ENCODE results near the gene OR5J2.
"Not testable (repeated sequence)": the region's sequence is repeated elsewhere in the genome, so short reads cannot be mapped to it uniquely, and the experiment has no call there.

OR5J2 gene

DNA sequence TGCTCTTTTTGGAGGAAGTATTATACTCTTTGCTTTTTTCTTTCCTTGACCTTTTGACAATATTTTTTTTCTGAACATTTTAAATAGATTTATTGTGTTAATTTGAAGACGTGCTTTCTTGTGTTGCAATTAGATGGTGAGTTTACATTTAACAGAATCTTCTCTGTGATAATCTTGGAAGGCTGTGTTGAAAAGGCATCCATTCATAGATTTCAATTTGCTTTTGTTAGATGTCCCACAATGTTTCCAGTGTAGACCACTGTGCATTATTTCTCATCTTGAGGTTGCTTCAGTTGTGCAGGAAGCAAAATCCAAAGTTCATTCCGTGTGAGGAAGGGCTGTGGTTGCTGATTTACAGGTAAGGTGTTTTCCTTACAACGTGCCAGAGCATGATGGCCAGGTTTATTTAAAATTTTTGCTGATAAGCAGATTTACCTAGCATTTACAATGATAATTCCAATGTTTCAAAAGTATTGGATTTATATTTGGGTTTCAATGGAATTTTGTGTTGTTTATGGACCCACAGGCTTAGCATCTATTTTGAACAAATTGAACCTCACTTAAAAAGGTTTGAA is 4.1 kb upstream of the OR5J2 start:
- TF ChIP-seq, protein P1, sequence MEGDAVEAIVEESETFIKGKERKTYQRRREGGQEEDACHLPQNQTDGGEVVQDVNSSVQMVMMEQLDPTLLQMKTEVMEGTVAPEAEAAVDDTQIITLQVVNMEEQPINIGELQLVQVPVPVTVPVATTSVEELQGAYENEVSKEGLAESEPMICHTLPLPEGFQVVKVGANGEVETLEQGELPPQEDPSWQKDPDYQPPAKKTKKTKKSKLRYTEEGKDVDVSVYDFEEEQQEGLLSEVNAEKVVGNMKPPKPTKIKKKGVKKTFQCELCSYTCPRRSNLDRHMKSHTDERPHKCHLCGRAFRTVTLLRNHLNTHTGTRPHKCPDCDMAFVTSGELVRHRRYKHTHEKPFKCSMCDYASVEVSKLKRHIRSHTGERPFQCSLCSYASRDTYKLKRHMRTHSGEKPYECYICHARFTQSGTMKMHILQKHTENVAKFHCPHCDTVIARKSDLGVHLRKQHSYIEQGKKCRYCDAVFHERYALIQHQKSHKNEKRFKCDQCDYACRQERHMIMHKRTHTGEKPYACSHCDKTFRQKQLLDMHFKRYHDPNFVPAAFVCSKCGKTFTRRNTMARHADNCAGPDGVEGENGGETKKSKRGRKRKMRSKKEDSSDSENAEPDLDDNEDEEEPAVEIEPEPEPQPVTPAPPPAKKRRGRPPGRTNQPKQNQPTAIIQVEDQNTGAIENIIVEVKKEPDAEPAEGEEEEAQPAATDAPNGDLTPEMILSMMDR (IDR thresholded peaks at IDR 0.05; ENCODE audit: control insufficient read depth, extremely low read depth, insufficient read depth) = no peak

DNA sequence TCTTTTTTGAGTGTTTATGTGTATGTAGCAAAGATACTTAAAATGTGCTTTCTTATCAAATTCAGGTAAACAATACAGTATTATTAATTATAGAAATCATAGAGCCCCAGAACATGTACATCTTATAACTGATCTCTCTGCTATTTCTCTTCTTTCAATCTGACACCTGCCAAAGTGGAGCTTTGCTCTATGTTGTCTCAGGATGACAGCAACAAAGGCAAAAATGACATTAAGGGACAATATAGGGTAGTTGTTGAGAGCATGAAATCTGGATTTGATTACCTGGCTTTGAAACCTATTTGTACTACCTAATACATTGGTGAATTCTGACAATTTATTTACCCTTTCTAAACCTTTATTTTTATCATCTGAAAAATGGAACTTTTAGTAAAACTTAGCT is 7.0 kb downstream of the OR5J2 start:
- no peak overlapping the region for H3K4me3 ChIP-seq (ENCODE audit: low read depth, low read length)
- TF ChIP-seq, protein P1 (IDR thresholded peaks at IDR 0.05; ENCODE audit: control insufficient read depth, extremely low read depth, insufficient read depth) = no peak
- no peak for DNase-seq (ENCODE audit: low read depth)

More for the DNA sequence above, 4.1 kb upstream of the OR5J2 start:
- no peak for DNase-seq (ENCODE audit: low read depth)
- H3K4me3 ChIP-seq (ENCODE audit: low read depth, low read length) = no peak overlapping the region

DNA sequence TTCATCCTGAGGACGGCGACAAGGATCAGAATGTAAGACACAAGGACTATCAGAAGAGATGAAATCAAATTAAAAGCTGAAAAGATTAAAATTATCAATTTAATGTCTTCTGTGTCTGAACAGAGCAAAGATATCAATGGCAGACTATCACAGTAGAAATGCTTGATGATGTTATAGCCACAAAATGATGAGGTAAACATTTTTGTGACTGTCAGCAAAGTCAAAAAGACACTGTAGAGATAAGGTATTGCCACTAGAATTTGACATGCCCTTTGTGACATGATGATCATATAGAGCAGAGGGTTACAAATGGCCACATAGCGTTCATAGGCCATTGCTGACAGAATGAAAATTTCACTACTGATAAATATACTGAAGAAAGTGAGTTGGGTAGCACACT is 12.2 kb downstream of the OR5J2 start:
- no peak for DNase-seq (ENCODE audit: low read depth)
- TF ChIP-seq, protein P1 (IDR thresholded peaks at IDR 0.05; ENCODE audit: control insufficient read depth, extremely low read depth, insufficient read depth) = no peak
- no peak overlapping the region for H3K4me3 ChIP-seq (ENCODE audit: low read depth, low read length)

DNA sequence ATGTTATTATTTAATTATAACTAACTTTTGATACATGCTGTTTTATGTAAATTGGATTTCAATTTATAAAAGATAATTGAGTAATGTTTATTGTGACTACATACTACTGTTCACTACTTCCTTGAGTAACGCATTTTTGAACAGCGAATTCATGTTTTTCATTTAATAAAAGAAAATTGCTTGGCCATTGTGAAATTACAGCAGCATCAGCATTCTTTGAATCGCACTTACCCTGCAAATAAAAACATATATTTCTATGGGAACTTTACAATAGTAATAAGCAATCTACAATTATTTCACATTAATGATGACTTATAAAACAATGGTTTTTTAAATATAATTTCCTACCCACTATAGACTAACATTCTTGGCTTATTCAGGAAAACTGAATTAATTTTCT is 20.3 kb downstream of the OR5J2 start:
- no peak overlapping the region for H3K4me3 ChIP-seq (ENCODE audit: low read depth, low read length)
- TF ChIP-seq, protein P1 (IDR thresholded peaks at IDR 0.05; ENCODE audit: control insufficient read depth, extremely low read depth, insufficient read depth) = no peak
- DNase-seq (ENCODE audit: low read depth) = no peak

DNA sequence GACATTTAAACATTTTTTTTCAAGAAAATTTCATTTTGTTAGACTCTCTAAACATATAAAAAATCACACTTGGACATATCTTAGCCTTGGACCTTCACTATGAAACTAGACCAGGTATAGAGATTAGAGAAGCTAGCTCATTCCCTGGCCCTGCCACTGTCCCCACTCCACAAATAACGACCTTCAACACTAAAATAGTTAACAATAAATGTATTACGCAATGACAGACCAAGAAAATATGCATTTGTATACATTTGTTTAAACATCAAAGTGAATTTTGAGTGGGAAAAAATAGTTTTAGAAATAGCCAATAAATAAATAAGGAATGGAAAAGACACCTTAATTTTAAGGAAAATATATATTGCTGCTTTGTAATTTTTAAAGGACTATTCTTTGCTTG is 20.9 kb downstream of the OR5J2 start:
- DNase-seq (ENCODE audit: low read depth) = no peak
- no peak overlapping the region for H3K4me3 ChIP-seq (ENCODE audit: low read depth, low read length)
- TF ChIP-seq, protein P1 (IDR thresholded peaks at IDR 0.05; ENCODE audit: control insufficient read depth, extremely low read depth, insufficient read depth) = no peak

DNA sequence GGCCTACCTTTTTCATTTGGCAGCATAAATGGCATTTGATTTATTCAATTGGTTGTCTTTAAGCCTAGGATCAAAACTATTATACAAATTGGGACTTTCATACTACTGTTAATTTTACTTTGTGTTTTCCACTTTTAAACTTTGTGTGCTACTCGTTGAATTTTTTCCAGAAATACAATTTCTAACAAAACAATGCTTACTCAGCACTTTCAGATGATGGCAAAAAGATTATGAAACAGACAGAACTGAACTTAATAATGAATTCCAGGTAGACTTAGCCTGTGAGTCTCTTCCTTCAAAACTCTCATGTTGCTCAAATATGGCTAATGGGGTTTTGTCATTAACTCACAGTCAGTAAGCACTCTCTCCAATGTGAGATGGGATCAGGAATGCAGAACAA is 31.4 kb downstream of the OR5J2 start:
- no peak overlapping the region for H3K4me3 ChIP-seq (ENCODE audit: low read depth, low read length)
- no peak for DNase-seq (ENCODE audit: low read depth)
- TF ChIP-seq, protein P1 (IDR thresholded peaks at IDR 0.05; ENCODE audit: control insufficient read depth, extremely low read depth, insufficient read depth) = no peak

DNA sequence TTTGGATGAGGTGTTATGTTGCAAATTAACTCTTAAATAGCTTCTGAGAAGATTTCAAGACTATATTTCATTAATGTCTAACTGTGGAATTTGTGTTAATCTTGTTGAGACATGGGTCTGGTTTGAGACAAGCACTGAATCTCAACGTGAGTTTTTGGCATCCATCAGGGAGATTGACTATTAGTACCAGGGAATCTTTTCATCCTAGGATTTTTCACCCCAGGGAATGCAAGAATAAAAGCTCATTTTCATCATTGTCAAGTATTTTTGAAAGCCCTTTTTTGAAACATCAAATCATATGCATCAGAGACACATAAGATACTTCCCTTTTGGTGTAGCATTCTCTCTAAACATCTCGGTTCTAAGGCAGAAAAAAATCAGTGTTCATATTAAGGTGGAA is 38.1 kb downstream of the OR5J2 start:
- no peak overlapping the region for H3K4me3 ChIP-seq (ENCODE audit: low read depth, low read length)
- TF ChIP-seq, protein P1 (IDR thresholded peaks at IDR 0.05; ENCODE audit: control insufficient read depth, extremely low read depth, insufficient read depth) = no peak
- no peak for DNase-seq (ENCODE audit: low read depth)

DNA sequence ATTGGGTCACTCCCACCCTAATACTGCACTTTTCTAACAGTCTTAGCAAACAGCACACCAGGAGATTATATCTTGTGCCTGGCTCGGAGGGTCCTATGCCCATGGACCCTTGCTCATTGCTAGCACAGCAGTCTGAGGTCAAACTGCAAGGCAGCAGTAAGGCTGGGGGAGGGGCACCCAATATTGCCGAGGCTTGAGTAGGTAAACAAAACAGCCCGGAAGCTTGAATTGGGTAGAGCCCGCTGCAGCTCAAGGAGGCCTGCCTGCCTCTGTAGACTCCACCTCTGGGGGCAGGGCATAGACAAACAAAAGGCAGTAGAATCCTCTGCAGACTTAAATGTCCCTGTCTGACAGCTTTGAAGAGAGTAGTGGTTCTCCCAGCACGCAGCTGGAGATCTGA is 43.3 kb downstream of the OR5J2 start:
- H3K4me3 ChIP-seq (ENCODE audit: low read depth, low read length); DNase-seq (ENCODE audit: low read depth): not testable (repeated sequence)
